Renal cortex interstitium (tissue), 11 donors: ENCODE measurements around the gene EIF4H. TPM values are rescaled to one million over a fixed set of nuclear protein-coding genes. Genes with fewer than 3 reads are reported as not detected.
"Not testable (repeated sequence)": the region's sequence is repeated elsewhere in the genome, so short reads cannot be mapped to it uniquely, and the experiment has no call there.

Source experiments
- DNase-seq, 11 donors: peaks; one replicate each; pipeline ENCODE4 v3.0.0-alpha.2; 2013; ENCODE audit warnings: low read depth in 9 of 11, low spot score in 4 of 11; ENCODE audit errors: extremely low read depth in 1 of 11
- polyA plus RNA-seq, 3 donors: library from polyadenylated mRNA; unstranded; fragments of 120-200 nt; gene quantifications; one replicate each; pipeline ENCODE4 v1.2.1, GENCODE V29; 2013; ENCODE audit not compliant: insufficient read length in 3 of 3

Gene EIF4H
- polyA plus RNA-seq, 3 donors: 290 to 334 (median 299) TPM

DNA sequence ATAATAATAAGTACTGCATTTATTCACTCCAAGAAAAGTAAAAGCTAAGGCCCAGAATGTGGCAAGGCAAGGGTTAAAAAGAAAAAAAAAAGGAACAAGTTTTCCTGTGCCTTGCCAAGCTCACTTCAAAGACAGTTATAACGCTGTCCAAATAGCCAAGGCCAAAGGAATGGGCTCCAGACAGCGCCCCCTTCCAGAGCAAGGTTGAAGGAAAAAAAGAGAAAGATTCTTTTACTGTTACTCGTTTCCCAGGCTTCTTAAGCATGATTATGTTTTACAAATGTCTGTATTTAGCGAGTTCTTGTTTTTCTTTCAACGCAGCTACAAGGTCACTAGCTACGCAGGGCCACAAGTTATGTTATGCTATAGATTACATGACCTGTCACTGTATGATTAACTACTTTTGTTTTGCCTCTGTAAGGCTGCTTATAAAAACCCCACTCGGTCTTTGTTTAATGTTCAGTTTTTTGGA, 9.1 kb upstream of the EIF4H start:
- peak in 1 of 11 donors; percentile 33 for DNase-seq

- no peak for DNase-seq
Measured at GRCh38 chr7:74165867-74166593, 8.1 kb upstream of the EIF4H start.

DNA sequence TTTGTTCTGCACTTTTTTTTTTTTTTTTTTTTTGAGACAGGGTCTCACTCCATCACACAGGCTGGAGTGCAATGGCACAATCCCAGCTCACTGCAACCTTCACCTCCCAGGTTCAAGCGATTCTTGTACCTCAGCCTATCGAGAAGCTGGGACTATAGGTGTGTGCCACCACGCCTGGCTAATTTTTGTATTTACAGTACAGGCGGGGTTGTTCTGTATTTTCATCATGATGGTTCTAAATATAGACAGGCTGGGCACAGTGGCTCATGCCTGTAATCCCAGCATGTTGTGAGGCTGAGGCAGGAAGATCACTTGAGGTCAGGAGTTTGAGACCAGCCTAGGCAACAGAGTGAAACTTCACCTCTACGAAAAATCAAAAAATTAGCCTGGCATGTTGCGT, 6.8 kb upstream of the EIF4H start:
- DNase-seq: not testable (repeated sequence)

- DNase-seq: no peak
Measured at GRCh38 chr7:74173074-74173473, 1.1 kb upstream of the EIF4H start.

DNA sequence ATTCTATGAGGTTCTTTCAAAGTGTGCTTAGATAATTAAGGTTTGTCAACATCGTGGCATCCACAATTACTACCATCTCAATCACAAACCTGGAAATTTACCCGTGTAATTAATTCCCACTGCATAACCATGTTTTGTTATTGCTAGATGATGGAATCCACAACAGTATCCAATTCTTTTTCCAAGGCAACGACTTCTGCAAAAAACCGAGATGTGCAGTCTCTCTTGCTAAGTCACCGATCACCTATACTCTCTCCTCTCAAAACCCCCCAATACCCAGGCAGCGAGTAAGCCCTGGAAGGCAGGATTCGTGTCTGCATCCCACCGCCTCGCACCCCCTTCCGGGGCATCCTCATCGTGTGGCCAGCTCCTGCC, 678 bp upstream of the EIF4H start:
- peak in 3 of 11 donors; percentile 12 to 30 (median 29) for DNase-seq

GRCh38 chr7:74174606-74175082, 488 bp downstream of the EIF4H start:
- peak in 4 of 11 donors; percentile 23 to 60 (median 42) for DNase-seq

GRCh38 chr7:74175340-74175739, 1.2 kb downstream of the EIF4H start:
- DNase-seq: no peak

- DNase-seq: no peak
Measured at GRCh38 chr7:74176555-74176954, 2.4 kb downstream of the EIF4H start.

GRCh38 chr7:74178632-74179031, 4.5 kb downstream of the EIF4H start:
- peak in 4 of 11 donors; percentile 17 to 50 (median 29) for DNase-seq

DNA sequence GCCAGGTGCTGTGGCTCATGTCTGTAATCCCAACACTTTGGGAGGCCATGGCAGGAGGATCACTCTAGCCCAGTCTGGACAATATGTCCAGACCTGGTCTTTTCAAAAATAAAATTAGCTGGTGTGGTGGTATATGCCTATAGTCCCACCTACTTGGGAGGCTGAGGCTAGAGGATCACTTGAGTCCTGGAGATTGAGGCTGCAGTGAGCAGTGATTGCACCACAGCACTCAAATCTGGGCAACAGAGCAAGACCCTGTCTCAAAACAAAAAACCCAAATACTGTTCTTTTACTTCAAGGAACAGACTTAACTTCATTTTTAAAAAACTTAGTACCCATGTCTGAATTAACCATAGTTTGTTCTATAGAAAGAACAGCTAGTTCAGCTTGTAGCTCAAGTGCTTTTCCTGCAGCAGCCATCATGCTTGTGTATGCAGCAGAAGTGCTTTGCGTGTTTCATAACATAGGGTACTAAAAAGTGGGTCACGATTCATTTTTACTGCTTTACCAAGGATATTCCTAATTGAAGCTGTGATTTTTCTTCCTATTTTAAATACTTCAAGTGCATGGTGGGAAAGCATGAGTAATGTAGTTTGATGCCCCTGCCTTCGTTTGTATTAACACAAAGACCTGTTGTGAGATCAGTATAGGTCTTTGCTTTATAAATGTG, 5.9 kb downstream of the EIF4H start:
- DNase-seq: no peak

GRCh38 chr7:74180866-74181265, 6.7 kb downstream of the EIF4H start:
- no peak for DNase-seq

- no peak for DNase-seq
Measured at GRCh38 chr7:74181821-74182220, 7.7 kb downstream of the EIF4H start.

DNA sequence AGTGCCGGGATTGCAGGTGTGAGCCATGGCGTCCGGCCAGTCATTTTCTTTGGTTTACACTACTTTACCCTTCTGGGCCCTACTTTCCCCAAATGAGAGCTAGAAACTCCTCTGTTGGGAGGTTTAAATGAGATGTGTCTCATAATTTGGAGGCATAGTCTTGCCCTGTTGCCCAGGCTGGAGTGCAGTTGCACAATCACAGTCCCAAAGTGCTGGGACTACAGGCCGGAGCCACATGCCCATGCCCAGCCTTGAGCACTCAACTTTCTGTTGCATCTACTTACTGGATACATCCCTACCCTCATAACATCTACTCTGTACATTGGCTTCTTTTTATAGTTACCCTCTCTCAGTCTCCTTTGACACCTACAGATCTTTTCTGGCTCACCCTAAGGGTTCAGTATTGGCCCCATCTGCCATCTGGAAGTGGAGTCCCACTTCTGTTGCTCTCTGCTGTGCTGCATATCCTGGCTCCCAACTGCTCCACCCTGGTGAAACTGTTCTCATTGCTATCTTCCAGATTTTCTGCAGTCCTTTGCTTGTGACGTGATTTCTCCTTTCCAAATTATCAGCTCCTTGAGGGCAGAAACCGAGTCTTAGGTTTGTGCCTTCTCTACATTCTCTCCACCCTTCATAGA, 8.4 kb downstream of the EIF4H start:
- DNase-seq: no peak

DNA sequence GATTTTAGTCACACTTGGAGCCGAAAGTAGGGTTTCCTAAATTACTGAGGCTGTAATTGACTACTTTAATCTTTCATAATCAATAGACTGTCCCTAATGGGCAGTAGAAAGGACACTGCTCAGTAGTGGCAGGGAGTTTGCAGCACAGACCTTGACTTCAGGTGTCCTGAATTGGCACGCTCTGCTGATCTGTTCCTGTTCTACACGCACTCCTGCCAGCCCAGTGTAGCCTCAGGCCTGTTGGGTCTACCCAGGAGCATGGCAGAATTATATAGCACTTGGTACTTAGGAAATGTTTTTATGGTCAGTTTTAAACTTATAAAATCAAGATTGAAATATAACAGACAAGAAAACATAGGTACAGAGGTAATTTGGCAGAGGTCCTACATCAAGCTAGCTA, 9.0 kb downstream of the EIF4H start:
- DNase-seq: no peak

DNA sequence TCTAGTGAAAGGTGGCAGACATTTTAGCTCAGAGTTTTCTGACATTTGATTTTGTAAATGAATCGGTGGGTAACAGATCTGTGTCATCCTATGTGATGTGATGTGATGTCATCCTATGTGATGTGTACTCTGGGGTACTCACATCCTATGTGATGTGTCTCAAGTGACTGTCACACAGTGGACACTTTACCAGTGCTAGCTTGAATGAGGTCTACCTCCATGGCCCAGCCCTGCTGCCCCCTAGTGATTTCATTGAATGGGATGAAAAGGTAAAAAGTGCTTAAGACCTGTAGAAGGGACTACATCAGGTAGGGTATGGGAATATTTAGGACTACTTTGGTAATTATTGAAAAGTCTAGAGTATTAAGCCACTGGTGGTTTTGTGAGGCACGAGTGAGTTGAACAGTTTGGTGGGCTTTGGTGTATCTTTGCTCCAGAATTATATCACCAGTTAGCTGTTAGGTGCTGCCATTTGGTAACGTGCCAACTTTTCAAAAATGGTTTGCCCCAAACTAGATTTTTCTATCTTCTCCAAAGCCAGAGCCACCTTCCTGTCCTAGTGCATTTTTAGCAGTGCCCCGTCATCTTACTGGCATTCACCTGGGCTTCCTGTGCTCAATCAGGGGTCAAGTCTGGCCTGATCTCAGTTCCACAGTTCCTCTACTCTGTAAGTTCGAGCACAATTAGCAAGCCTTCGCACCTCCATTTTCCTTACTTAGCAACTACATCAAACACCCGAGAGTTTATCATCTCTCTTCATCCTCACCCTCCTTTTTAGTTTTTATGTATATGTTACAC, 9.7 kb downstream of the EIF4H start:
- DNase-seq: no peak

DNA sequence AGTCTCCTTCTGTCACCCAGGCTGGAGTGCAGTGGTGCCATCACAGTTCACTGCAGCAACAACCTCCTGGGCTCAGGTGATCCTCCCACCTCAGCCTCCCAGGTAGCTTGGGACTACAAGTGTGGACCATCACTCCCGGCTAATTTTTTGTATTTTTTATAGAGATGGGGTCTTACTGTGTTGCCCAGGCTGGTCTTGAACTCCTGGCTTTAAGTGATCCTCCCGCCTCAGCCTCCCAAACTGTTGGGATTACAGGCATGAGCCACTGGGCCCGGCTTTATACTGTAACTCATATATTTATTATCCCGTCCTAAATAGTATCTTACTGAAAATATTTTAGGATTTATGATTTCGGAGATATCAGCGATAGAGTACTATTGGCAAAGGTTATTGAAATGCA, 10.9 kb downstream of the EIF4H start:
- no peak for DNase-seq

DNA sequence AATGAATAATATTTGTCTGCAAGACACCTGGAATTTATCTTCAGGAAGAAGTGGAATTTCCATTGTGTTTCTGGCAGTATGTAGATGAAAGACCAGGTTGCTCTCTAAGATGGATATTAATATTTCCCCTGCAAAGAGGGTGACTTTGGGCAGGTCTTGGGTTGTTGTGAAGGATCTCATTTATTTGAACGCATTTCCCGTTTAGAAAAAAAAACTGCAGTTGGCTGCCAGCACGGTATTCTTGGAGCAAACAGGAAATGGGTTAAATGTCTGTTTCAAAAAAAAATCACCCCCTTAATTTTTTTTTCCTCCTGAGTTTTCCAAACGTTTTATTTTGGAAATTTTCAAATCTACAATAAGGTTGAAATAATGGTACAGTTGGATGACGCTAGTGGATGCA, 11.5 kb downstream of the EIF4H start:
- no peak for DNase-seq

- no peak for DNase-seq
Measured at GRCh38 chr7:74187915-74188675, 13.9 kb downstream of the EIF4H start.

GRCh38 chr7:74190259-74190658, 16.1 kb downstream of the EIF4H start:
- DNase-seq: no peak
